ENCODE data around the gene KRTAP3-1. TPM values are rescaled to one million over a fixed set of nuclear protein-coding genes. Genes with fewer than 3 reads are reported as not detected.

The KRTAP3-1 gene
- total RNA-seq, 2 experiments from 2014 or later = not detected

- H3K27ac Mint-ChIP-seq = no peak within 1 kb of the TSS
- H3K36me3 ChIP-seq (ENCODE audit: insufficient read depth, low read length) = no peaks in the 10 kb centered on the region
- no peaks in the 10 kb centered on the region for H3K36me3 Mint-ChIP-seq (ENCODE audit: low read depth)
- intact Hi-C loops (cut with DNase I, micrococcal nuclease) = no loop called here
- H3K27me3 Mint-ChIP-seq = peaks cover 51% of the 10 kb centered on the region
- H3K9me3 Mint-ChIP-seq = peaks cover 3% of the 10 kb centered on the region
- no peaks in the 10 kb centered on the region for H3K4me1 Mint-ChIP-seq (ENCODE audit: low read depth)
- H3K4me3 Mint-ChIP-seq = no peak within 1 kb of the TSS
- peaks cover under 1 to 4% of the 10 kb centered on the region in 2 experiments for H3K27me3 ChIP-seq (ENCODE audit: control insufficient read depth in 1 of 2, insufficient read depth in 2 of 2, low read length in 2 of 2)
- ATAC-seq (ENCODE audit: poor library complexity) (no peak), DNase-seq (no peak)
- no peak within 1 kb of the TSS for H3K4me3 ChIP-seq (ENCODE audit: low read length)
- H3K9me3 ChIP-seq (ENCODE audit: control insufficient read depth in 1 of 2, insufficient read depth in 1 of 2, low read length in 2 of 2) = no peaks in the 10 kb centered on the region
- no peak for TF ChIP-seq CTCF (IDR thresholded peaks at IDR 0.05)
- no peak within 1 kb of the TSS for H3K27ac ChIP-seq (ENCODE audit: low read depth in 1 of 2, low read length in 2 of 2)
- POLR2A ChIA-PET = no interaction called here
- CTCF ChIA-PET = no interaction called here
- H3K4me1 ChIP-seq (ENCODE audit: insufficient read depth, low read length) = no peaks in the 10 kb centered on the region
These were observed 18.0 kb upstream of the KRTAP3-1 start, which contains the start of gene KRTAP1-5 for GRCh38 chr17:41026715-41027471. Gene KRTAP1-5, minus strand, starts transcription at chr17:41027208. Its CDS starts 53 bp downstream, at chr17:41027155.

- ChIA-PET POLR2A (no interaction called here), CTCF (no interaction called here)
- DNase-seq (no peak), ATAC-seq (ENCODE audit: poor library complexity) (no peak)
- H3K27me3 ChIP-seq (ENCODE audit: control insufficient read depth in 1 of 2, insufficient read depth in 2 of 2, low read length in 2 of 2) = peaks cover 0 to 4% of the 10 kb centered on the region in 2 experiments
- no peaks in the 10 kb centered on the region for H3K9me3 ChIP-seq (ENCODE audit: control insufficient read depth in 1 of 2, insufficient read depth in 1 of 2, low read length in 2 of 2)
- Mint-ChIP-seq H3K27me3 (peaks cover 35% of the 10 kb centered on the region), H3K9me3 (peaks cover 3% of the 10 kb centered on the region), H3K36me3 (ENCODE audit: low read depth) (no peaks in the 10 kb centered on the region), H3K4me1 (ENCODE audit: low read depth) (no peaks in the 10 kb centered on the region), H3K4me3 (no peak overlapping the region), H3K27ac (no peak overlapping the region)
- H3K4me3 ChIP-seq (ENCODE audit: low read length) = no peak overlapping the region
- H3K36me3 ChIP-seq (ENCODE audit: insufficient read depth, low read length) = no peaks in the 10 kb centered on the region
- no peak overlapping the region for H3K27ac ChIP-seq (ENCODE audit: low read depth in 1 of 2, low read length in 2 of 2)
- TF ChIP-seq CTCF (IDR thresholded peaks at IDR 0.05) = no peak
- H3K4me1 ChIP-seq (ENCODE audit: insufficient read depth, low read length) = no peaks in the 10 kb centered on the region
- intact Hi-C loops (cut with DNase I, micrococcal nuclease) = no loop called here
These were observed 15.8 kb upstream of the KRTAP3-1 start for GRCh38 chr17:41024697-41025096.

GRCh38 chr17:41020336-41020735, 11.4 kb upstream of the KRTAP3-1 start:
- Histone ChIP-seq H3K9me3 (ENCODE audit: control insufficient read depth in 1 of 2, insufficient read depth in 1 of 2, low read length in 2 of 2) (no peaks in the 10 kb centered on the region), H3K27ac (ENCODE audit: low read depth in 1 of 2, low read length in 2 of 2) (no peak overlapping the region), H3K36me3 (ENCODE audit: insufficient read depth, low read length) (no peaks in the 10 kb centered on the region), H3K27me3 (ENCODE audit: control insufficient read depth in 1 of 2, insufficient read depth in 2 of 2, low read length in 2 of 2) (no peaks in the 10 kb centered on the region), H3K4me1 (ENCODE audit: insufficient read depth, low read length) (no peaks in the 10 kb centered on the region), H3K4me3 (ENCODE audit: low read length) (no peak overlapping the region)
- H3K27ac Mint-ChIP-seq = no peak overlapping the region
- ChIA-PET CTCF (no interaction called here), POLR2A (no interaction called here)
- no peak for TF ChIP-seq CTCF (IDR thresholded peaks at IDR 0.05)
- H3K36me3 Mint-ChIP-seq (ENCODE audit: low read depth) = no peaks in the 10 kb centered on the region
- intact Hi-C loops (cut with DNase I, micrococcal nuclease) = no loop called here
- DNase-seq (no peak), ATAC-seq (ENCODE audit: poor library complexity) (no peak)
- no peak overlapping the region for H3K4me3 Mint-ChIP-seq
- peaks cover 3% of the 10 kb centered on the region for H3K9me3 Mint-ChIP-seq
- H3K4me1 Mint-ChIP-seq (ENCODE audit: low read depth) = no peaks in the 10 kb centered on the region
- peaks cover 18% of the 10 kb centered on the region for H3K27me3 Mint-ChIP-seq
